Esophagus squamous epithelium (tissue), 4 donors: ENCODE data around the gene CENPM.

Experiments used
- POLR2A ChIP-seq, 4 donors: fragments of 450-650 bp; IDR thresholded peaks; one replicate each; pipeline ENCODE4 v1.6.1; 2017; ENCODE audit warnings: antibody characterized with exemption in 4 of 4, mild to moderate bottlenecking in 4 of 4, moderate library complexity in 3 of 4
- TF ChIP-seq, protein P1 (sequence below), 6 experiments: fragments of 450-650 bp in 4 of 6; fragments of 200-600 bp in 2 of 6; sonication (generic) in 2 of 6; IDR thresholded peaks; one replicate each; pipeline ENCODE4 v1.5.1; 2016 to 2019; ENCODE audit warnings: antibody characterized with exemption in 6 of 6, mild to moderate bottlenecking in 4 of 6, moderate library complexity in 4 of 6

DNA sequence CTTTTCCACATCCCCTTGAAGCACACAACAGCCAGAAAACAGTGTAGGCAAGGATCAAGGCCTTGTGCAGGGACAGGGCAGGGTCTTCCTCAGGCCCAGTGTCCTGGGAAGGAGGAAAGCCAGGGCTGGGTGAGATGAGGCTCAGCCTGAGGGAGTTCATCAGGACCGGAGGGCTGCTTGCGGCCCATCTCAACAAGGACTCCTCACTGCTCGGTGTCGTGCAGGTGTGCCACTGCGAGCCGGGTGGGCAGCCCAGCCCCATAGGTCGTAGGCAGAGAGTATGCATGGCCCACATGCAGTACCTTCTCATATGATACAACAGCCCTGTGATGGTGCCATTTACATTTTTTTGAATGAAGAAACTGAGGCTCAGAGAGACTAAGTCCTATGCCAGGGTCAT lies 44.9 kb downstream of the CENPM start:
- TF ChIP-seq, protein P1, sequence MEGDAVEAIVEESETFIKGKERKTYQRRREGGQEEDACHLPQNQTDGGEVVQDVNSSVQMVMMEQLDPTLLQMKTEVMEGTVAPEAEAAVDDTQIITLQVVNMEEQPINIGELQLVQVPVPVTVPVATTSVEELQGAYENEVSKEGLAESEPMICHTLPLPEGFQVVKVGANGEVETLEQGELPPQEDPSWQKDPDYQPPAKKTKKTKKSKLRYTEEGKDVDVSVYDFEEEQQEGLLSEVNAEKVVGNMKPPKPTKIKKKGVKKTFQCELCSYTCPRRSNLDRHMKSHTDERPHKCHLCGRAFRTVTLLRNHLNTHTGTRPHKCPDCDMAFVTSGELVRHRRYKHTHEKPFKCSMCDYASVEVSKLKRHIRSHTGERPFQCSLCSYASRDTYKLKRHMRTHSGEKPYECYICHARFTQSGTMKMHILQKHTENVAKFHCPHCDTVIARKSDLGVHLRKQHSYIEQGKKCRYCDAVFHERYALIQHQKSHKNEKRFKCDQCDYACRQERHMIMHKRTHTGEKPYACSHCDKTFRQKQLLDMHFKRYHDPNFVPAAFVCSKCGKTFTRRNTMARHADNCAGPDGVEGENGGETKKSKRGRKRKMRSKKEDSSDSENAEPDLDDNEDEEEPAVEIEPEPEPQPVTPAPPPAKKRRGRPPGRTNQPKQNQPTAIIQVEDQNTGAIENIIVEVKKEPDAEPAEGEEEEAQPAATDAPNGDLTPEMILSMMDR (IDR thresholded peaks at IDR 0.05), result no peak
- no peak for TF ChIP-seq POLR2A (IDR thresholded peaks at IDR 0.05)
